NT2/D1 (cell line): ENCODE measurements around the gene GNB3.

Source experiments
- SUZ12 ChIP-seq: IDR thresholded peaks from 2 replicates; pipeline ENCODE4 v1.6.1; 2011; ENCODE audit not compliant: insufficient read length, insufficient read depth; ENCODE audit errors: extremely low read depth
- YY1 ChIP-seq: IDR thresholded peaks from 2 replicates; pipeline ENCODE4 v1.6.1; 2011; ENCODE audit not compliant: insufficient read length, insufficient read depth
- ZNF274 ChIP-seq: IDR thresholded peaks from 2 replicates; pipeline ENCODE4 v1.6.1; 2011; ENCODE audit warnings: mild to moderate bottlenecking, low read depth, low read length

- TF ChIP-seq ZNF274: no peak
- no peak for TF ChIP-seq YY1
- no peak for TF ChIP-seq SUZ12
Measured at GRCh38 chr12:6890789-6891645, 50.3 kb downstream of the GNB3 start.
